Karpas-422 (cell line): ENCODE measurements around the gene ATMIN. TPM values are rescaled to one million over a fixed set of nuclear protein-coding genes. Genes with fewer than 3 reads are reported as not detected.

Experiments
- small RNA-seq: library from RNA; depleted of rRNA; stranded (forward); fragments of <200 nt; gene quantifications from one replicate; pipeline ENCODE3, GENCODE V24; 2014
- total RNA-seq: library from RNA; depleted of rRNA; stranded (reverse); fragments of >200 nt; shearing (Covaris generic); gene quantifications from 2 replicates; pipeline ENCODE4 v1.2.3, GENCODE V29; 2014; ENCODE audit warnings: low replicate concordance; rRNA removed

Gene ATMIN
- total RNA-seq, 1 experiment from 2014 or later = 62.1 TPM

Small RNAs within 50 kb of the gene (small RNA-seq; reads per million reads assigned to genes)
- not detected for gene AC092718.3

Other genes with a start within 250 kb of the ATMIN start
- not detected in 2 replicates for gene CDYL2, start 231.2 kb upstream of the ATMIN start, total RNA-seq
- gene CMC2, start 29.0 kb upstream of the ATMIN start, total RNA-seq = 38.5 and 38.9 TPM in 2 replicates
- 24.4 and 80.4 TPM in 2 replicates for gene CENPN, start 28.6 kb upstream of the ATMIN start, total RNA-seq
- 0.22 TPM in 1 of 2 replicates, not detected in the other for gene C16orf46, start 41.4 kb downstream of the ATMIN start, total RNA-seq
- 39.1 and 49.2 TPM in 2 replicates for gene GCSH, start 60.6 kb downstream of the ATMIN start, total RNA-seq
- gene BCO1, start 202.8 kb downstream of the ATMIN start, total RNA-seq = not detected in 2 replicates